NCI-H187 (cell line): ENCODE measurements around the gene ARHGAP25.

ENCODE experiments used
- DNase-seq, 2 experiments: peaks; one replicate each; lab custom pipeline; 2025; lab: John Stamatoyannopoulos, UW

ARHGAP25 gene

GRCh38 chr2:68734688-68735525, at the start of gene ARHGAP25:
TSS of gene ARHGAP25 (plus strand) at chr2:68734811. CDS start at chr2:68735200, 389 bp downstream.
- no peak for DNase-seq

- no peak for DNase-seq
Measured at GRCh38 chr2:68686178-68686577, 48.4 kb upstream of the ARHGAP25 start.

GRCh38 chr2:68687018-68687417, 47.6 kb upstream of the ARHGAP25 start:
- no peak for DNase-seq

- DNase-seq = no peak
Measured at GRCh38 chr2:68689553-68690537, 44.8 kb upstream of the ARHGAP25 start.

- DNase-seq = no peak
Measured at GRCh38 chr2:68690851-68691250, 43.8 kb upstream of the ARHGAP25 start.

- no peak for DNase-seq
Measured at GRCh38 chr2:68692511-68692910, 42.1 kb upstream of the ARHGAP25 start.

GRCh38 chr2:68693951-68694350, 40.7 kb upstream of the ARHGAP25 start:
- no peak for DNase-seq

GRCh38 chr2:68695971-68696370, 38.6 kb upstream of the ARHGAP25 start:
- DNase-seq = no peak

- no peak for DNase-seq
Measured at GRCh38 chr2:68696554-68696953, 38.1 kb upstream of the ARHGAP25 start.

GRCh38 chr2:68698567-68699377, 35.8 kb upstream of the ARHGAP25 start:
- peak in 1 of 2 experiments; percentile 8 for DNase-seq

GRCh38 chr2:68700560-68700959, 34.1 kb upstream of the ARHGAP25 start:
- DNase-seq = no peak

- no peak for DNase-seq
Measured at GRCh38 chr2:68706637-68707036, 28.0 kb upstream of the ARHGAP25 start.

- DNase-seq = no peak
Measured at GRCh38 chr2:68708629-68709028, 26.0 kb upstream of the ARHGAP25 start.

GRCh38 chr2:68709421-68709911, 25.1 kb upstream of the ARHGAP25 start:
- peak in 1 of 2 experiments; percentile 27 for DNase-seq

GRCh38 chr2:68710336-68710735, 24.3 kb upstream of the ARHGAP25 start:
- no peak for DNase-seq

GRCh38 chr2:68710756-68711155, 23.9 kb upstream of the ARHGAP25 start:
- DNase-seq = no peak

GRCh38 chr2:68714866-68715265, 19.7 kb upstream of the ARHGAP25 start:
- no peak for DNase-seq

GRCh38 chr2:68715353-68716041, 19.1 kb upstream of the ARHGAP25 start:
- DNase-seq = peak; percentile 9 to 31

- no peak for DNase-seq
Measured at GRCh38 chr2:68716604-68717304, 17.9 kb upstream of the ARHGAP25 start.

- DNase-seq = no peak
Measured at GRCh38 chr2:68717305-68717661, 17.3 kb upstream of the ARHGAP25 start.
